ENCODE measurements around the gene ATAD1.
A peak's percentile ranks its signal among the peaks of the same experiment; 100 is the strongest.
"Not testable (repeated sequence)": the region's sequence is repeated elsewhere in the genome, so short reads cannot be mapped to it uniquely, and the experiment has no call there.

The ATAD1 gene, protein sequence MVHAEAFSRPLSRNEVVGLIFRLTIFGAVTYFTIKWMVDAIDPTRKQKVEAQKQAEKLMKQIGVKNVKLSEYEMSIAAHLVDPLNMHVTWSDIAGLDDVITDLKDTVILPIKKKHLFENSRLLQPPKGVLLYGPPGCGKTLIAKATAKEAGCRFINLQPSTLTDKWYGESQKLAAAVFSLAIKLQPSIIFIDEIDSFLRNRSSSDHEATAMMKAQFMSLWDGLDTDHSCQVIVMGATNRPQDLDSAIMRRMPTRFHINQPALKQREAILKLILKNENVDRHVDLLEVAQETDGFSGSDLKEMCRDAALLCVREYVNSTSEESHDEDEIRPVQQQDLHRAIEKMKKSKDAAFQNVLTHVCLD

DNA sequence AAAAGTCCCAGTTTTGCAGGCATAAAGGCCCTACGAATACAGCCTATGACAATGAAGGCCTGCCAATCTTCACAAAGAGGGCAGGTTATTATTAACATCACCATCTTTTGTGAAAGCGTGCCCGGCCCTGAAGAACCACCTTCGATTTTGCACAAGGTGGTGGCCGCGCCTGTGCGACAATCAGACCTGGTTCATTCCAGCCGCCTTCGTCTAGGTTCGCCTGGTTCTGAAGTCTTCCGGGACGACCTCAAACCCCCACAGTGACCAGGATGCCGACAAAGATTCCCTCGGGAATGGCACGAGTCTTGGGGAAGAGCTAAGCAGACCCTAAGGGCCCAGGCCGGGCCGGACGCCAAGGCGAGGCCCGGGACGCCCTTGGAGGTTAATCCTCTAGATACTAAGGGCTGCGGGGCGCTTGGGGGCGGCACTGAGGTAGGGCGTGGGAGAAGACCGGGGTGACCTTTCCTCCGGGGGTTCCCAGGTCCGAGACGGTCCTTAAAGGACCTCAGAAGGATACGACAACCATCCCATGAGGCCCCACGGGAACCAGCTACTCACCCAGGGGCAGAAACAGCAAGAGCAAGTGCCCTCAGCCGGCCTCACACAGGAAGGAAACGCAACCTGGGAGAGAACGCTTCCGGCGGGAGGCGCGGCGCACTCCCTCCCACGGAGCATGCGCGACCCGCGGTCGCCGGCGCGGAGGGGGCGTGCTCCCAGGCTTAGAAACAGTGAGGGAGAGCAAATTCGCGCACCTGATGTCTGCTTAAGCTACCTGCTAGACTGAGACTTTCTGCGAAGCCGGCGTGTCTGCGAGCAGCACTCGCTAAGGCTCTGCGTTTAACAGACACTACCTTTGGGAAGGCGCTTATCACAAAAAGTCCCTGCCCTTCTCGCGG is at the start of gene ATAD1:
Gene ATAD1, minus strand, starts transcription at position 618 of the 896 bp plus-strand sequence. CDS start 3,627 bp downstream, outside the sequence.
- H3K27ac ChIP-seq, result peak within 1 kb of the TSS; percentile 83
- in situ Hi-C loops (cut with HindIII; ENCODE audit: low pct_ligation_motif_present, low sequenced_read_pairs), result no loop called here
- TF ChIP-seq, protein P1, sequence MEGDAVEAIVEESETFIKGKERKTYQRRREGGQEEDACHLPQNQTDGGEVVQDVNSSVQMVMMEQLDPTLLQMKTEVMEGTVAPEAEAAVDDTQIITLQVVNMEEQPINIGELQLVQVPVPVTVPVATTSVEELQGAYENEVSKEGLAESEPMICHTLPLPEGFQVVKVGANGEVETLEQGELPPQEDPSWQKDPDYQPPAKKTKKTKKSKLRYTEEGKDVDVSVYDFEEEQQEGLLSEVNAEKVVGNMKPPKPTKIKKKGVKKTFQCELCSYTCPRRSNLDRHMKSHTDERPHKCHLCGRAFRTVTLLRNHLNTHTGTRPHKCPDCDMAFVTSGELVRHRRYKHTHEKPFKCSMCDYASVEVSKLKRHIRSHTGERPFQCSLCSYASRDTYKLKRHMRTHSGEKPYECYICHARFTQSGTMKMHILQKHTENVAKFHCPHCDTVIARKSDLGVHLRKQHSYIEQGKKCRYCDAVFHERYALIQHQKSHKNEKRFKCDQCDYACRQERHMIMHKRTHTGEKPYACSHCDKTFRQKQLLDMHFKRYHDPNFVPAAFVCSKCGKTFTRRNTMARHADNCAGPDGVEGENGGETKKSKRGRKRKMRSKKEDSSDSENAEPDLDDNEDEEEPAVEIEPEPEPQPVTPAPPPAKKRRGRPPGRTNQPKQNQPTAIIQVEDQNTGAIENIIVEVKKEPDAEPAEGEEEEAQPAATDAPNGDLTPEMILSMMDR (IDR thresholded peaks at IDR 0.05; ENCODE audit: low read depth, low read length, missing control alignments), result peak; percentile 53
- H3K4me3 ChIP-seq (ENCODE audit: low read depth, low read length), result peak within 1 kb of the TSS; percentile 87
- no peaks in the 10 kb centered on the region for H3K36me3 ChIP-seq (replicated peaks)
- DNase-seq, result peak; percentile 63
- H3K27me3 ChIP-seq (replicated peaks), result no peaks in the 10 kb centered on the region

DNA sequence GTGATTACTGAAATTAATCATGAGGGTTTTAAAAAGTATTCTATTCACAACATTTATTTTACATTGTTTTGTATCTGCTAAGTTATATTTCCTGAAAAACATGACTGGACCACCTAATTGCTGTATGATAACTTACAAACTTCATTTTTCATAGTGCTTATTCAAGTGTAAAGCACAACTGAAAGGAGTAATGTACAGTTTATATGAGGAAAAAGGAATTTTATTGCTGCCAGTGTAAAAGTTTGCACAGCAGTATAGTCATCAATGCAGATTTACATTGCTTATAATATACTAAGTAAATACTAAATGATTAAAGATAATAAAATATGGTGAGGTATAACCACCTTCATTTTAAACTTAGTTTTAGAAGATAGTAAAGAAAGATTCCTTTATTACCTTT is 49.4 kb upstream of the ATAD1 start:
- no peak for DNase-seq
- Histone ChIP-seq H3K27ac (peak overlapping the region; percentile 0), H3K27me3 (replicated peaks) (no peaks in the 10 kb centered on the region), H3K4me3 (ENCODE audit: low read depth, low read length) (peak overlapping the region; percentile 71), H3K36me3 (replicated peaks) (peaks cover 2% of the 10 kb centered on the region)
- TF ChIP-seq, protein P1 (IDR thresholded peaks at IDR 0.05; ENCODE audit: low read depth, low read length, missing control alignments), result no peak
- in situ Hi-C loops (cut with HindIII; ENCODE audit: low pct_ligation_motif_present, low sequenced_read_pairs), result loop anchor here (25.0 kb wide), 2 partner anchors 520 to 695 kb away; no protein-coding TSS in a partner anchor

DNA sequence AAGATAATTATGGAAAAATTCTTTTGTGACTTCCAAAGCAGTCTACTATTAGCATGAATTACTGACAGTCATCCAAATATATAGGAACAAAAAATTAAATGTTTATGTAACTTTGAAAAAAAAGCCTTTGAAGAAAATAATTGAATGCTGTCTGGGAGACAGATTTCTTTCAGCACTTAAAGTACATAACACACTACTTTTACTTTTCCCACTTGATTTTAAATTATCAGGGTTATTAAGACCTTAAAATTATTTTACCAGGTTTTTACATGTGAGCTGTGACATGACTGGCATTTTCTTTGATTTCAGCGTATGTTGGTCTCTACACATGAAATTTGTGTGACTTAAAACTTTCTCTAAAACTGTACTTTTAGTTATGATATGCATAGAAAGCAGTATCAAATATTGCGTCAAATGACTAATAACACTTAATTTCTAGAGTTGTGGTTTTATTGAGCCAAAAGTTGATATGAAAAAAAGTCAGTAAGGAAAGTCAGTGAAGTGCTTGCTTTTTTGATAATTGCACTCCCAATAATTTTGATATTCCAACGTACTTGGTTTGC is 48.5 kb upstream of the ATAD1 start:
- peak overlapping the region; percentile 71 for H3K4me3 ChIP-seq (ENCODE audit: low read depth, low read length)
- in situ Hi-C loops (cut with HindIII; ENCODE audit: low pct_ligation_motif_present, low sequenced_read_pairs), result loop anchor here (25.0 kb wide), 2 partner anchors 521 to 696 kb away; no protein-coding TSS in a partner anchor
- H3K27me3 ChIP-seq (replicated peaks), result no peaks in the 10 kb centered on the region
- peak overlapping the region; percentile 10 for H3K27ac ChIP-seq
- DNase-seq, result no peak
- TF ChIP-seq, protein P1 (IDR thresholded peaks at IDR 0.05; ENCODE audit: low read depth, low read length, missing control alignments), result no peak
- H3K36me3 ChIP-seq (replicated peaks), result peaks cover 2% of the 10 kb centered on the region

DNA sequence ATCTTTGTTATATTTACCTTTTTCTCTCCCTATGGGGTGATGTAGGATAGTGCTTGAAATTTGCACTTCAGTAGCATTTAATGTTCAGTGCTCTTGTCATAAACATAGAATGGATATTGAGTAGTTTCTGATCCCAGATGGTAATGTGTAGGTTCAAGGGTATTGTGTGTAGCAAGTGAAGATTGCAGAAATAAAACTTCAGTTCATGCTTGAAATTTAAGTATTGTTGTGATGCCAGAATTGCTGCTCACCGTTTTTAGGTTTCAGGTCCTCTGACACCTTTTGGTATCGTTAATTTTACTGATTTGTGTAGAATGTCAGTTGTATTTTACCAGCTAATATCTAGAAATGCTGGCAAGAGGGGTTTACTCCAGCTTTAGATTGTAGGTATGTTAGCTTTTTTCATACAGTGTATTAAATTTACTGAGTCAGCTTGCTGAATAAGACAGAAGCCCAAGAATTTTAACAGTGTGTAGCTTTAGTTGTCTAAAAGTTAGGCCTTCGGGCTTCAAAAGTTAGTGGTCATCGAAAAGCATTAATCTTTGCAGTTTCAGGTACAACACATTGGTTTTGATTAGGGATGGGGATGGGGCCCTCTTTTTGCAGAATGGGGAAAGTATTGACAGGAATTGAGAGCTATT is 47.3 kb upstream of the ATAD1 start:
- H3K36me3 ChIP-seq (replicated peaks), result peaks cover 2% of the 10 kb centered on the region
- H3K27ac ChIP-seq, result peak overlapping the region; percentile 57
- no peaks in the 10 kb centered on the region for H3K27me3 ChIP-seq (replicated peaks)
- no peak for DNase-seq
- in situ Hi-C loops (cut with HindIII; ENCODE audit: low pct_ligation_motif_present, low sequenced_read_pairs), result loop anchor here (25.0 kb wide), 2 partner anchors 522 to 697 kb away; no protein-coding TSS in a partner anchor
- peak overlapping the region; percentile 71 for H3K4me3 ChIP-seq (ENCODE audit: low read depth, low read length)
- TF ChIP-seq, protein P1 (IDR thresholded peaks at IDR 0.05; ENCODE audit: low read depth, low read length, missing control alignments), result no peak

DNA sequence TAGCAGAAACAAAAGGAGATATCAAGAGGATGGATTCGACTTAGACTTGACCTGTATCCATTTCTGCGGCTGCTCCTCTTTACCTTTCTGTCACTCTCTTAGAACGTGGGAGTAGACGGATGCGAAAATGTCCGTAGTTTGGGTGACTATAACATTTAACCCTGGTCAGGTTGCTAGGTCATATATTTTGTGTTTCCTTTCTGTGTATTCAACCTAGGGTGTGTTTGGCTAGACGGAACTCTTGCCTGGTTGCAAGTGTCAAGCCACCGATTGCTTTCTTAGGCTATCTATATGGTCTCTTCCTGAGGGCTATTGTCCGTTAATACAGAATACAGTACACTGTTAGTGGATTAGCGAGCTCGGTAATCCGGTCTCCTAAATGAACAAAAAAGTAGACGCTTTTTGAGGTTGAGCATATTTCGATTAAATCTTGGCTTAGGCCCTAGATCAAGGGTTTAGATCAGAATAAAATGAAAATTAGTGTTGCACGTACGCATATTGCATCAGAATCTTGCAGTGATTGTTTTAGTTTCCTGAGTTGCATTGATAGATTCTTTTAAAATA is 46.6 kb upstream of the ATAD1 start:
- Histone ChIP-seq H3K36me3 (replicated peaks) (peaks cover 2% of the 10 kb centered on the region), H3K4me3 (ENCODE audit: low read depth, low read length) (peak overlapping the region; percentile 71), H3K27me3 (replicated peaks) (no peaks in the 10 kb centered on the region), H3K27ac (peak overlapping the region; percentile 57)
- no peak for DNase-seq
- in situ Hi-C loops (cut with HindIII; ENCODE audit: low pct_ligation_motif_present, low sequenced_read_pairs), result loop anchor here (25.0 kb wide), 2 partner anchors 523 to 698 kb away; no protein-coding TSS in a partner anchor
- TF ChIP-seq, protein P1 (IDR thresholded peaks at IDR 0.05; ENCODE audit: low read depth, low read length, missing control alignments), result no peak

DNA sequence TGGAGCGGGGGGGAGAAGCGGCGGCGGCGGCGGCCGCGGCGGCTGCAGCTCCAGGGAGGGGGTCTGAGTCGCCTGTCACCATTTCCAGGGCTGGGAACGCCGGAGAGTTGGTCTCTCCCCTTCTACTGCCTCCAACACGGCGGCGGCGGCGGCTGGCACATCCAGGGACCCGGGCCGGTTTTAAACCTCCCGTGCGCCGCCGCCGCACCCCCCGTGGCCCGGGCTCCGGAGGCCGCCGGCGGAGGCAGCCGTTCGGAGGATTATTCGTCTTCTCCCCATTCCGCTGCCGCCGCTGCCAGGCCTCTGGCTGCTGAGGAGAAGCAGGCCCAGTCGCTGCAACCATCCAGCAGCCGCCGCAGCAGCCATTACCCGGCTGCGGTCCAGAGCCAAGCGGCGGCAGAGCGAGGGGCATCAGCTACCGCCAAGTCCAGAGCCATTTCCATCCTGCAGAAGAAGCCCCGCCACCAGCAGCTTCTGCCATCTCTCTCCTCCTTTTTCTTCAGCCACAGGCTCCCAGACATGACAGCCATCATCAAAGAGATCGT is 46.0 kb upstream of the ATAD1 start:
- H3K36me3 ChIP-seq (replicated peaks); DNase-seq; H3K27me3 ChIP-seq (replicated peaks): not testable (repeated sequence)
- peak overlapping the region; percentile 95 for H3K27ac ChIP-seq
- in situ Hi-C loops (cut with HindIII; ENCODE audit: low pct_ligation_motif_present, low sequenced_read_pairs), result loop anchor here (25.0 kb wide), 2 partner anchors 523 to 698 kb away; no protein-coding TSS in a partner anchor
- H3K4me3 ChIP-seq (ENCODE audit: low read depth, low read length), result peak overlapping the region; percentile 89

Data from brain microvascular endothelial cell (primary cell).